Renal pelvis (tissue), 4 donors: ENCODE data around the gene MVK. TPM values are rescaled to one million over a fixed set of nuclear protein-coding genes. Genes with fewer than 3 reads are reported as not detected.

Experiments used
- DNase-seq: peaks from one replicate; pipeline ENCODE4 v3.0.0-alpha.2; 2013
- polyA plus RNA-seq, 3 donors: library from polyadenylated mRNA; unstranded; fragments of 120-200 nt; gene quantifications; one replicate each; pipeline ENCODE4 v1.2.1, GENCODE V29; 2013; ENCODE audit not compliant: insufficient read length in 3 of 3

Gene MVK
- polyA plus RNA-seq, 3 donors = 21.6 to 26.6 (median 23.8) TPM

GRCh38 chr12:109540526-109541412 is 32.8 kb upstream of the MVK start:
- no peak for DNase-seq

GRCh38 chr12:109541413-109541726 is 32.2 kb upstream of the MVK start:
- no peak for DNase-seq

DNA sequence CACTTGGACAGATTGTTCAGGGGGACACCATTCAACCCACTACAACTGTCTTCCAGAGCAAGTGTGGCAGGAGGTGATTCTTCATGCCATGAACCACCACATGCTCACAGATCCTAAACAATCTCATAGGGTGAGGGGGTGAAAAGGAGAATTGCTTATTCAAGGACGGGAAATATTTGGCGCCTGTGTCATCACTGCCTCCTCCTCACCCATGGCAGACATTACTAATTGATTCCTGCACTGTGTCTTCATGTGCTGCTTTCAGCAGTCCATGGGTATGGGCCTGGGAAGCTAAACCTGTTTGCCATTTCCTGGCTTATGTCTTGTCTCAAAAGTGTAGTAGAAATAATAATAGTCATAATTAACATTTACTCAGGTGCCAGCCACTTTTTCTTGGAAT is 31.6 kb upstream of the MVK start:
- no peak for DNase-seq

GRCh38 chr12:109542876-109543275 is 30.7 kb upstream of the MVK start:
- DNase-seq = no peak

- DNase-seq = no peak
Measured at GRCh38 chr12:109544955-109545531, 28.6 kb upstream of the MVK start.

DNA sequence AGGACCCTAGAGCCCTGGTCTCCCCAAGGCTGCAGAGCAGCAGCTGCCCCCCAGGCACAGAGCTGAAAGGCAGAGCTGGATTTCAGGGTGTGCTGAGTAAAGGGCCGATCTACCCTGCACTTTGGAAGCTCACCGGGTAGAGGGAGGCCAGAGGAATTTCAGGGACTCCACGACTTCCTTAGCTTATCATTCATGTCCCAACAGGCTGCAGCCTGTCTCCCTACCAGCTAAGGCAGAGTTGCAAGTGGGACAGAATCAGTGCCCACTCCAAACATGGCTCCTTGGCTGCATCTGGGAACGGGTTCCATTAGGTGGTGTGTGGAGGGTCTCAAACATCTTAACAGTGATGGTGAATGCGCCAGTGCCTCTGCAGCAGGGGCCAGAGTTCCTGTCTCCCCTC is 27.8 kb upstream of the MVK start:
- DNase-seq = no peak

DNA sequence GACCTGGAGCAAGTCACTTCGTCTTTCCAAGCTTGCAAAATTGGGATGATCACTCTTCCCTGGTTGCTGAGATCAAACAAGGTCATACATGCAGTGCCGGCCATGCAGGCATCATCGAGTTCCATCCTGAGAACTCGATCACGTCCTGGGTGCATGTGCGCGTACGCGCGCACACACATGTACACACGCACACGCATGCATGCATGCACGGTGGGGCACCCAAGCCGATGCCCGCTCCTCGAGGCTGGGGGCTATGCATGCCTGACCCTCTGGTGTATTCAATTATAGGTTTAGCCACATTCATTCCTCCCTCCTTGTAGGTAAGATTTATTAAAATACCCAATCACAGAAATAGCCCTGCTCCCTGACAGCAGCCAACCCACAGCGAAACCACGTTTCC is 26.3 kb upstream of the MVK start:
- no peak for DNase-seq

DNA sequence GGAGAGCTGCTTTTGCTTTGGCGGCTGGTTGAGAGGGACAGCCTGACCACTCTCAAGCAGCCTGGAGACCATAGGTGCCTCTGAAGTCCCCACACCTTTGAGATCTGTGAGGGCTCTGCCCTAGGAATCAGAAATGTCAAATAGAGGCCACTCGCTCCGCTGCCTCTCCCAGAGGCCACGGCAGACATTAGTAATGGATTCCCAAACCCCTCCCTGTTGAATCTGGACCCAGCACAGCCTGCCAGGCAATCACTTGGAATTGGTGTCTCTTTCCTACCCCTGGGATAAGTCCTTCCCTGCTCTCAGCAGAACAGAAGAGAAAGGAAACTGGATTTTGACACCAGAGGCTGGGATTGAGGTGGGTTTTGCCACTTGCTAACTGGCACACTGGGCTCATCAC is 25.3 kb upstream of the MVK start:
- DNase-seq = no peak

- DNase-seq = peak; percentile 50
Measured at GRCh38 chr12:109549613-109550270, 23.9 kb upstream of the MVK start.

DNA sequence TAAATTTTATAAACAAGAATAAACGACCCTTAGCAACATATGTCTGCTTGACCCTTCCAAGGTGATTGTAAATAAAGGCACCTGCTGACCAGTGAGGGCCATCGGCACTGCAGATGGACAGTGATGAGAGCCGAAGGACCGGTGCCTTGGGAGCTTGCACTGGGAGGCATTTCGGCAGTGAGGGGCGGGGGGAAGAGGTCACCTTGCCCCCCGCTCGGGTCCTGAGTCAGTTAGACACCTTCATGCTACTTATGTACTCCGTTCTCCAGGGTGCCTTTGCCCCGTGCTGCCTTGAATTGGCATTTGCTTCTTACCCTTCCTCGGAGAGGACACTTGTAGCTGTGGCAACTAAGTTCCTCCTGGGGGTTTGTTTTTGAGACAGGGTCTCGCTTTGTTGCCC is 23.3 kb upstream of the MVK start:
- no peak for DNase-seq

- DNase-seq = no peak
Measured at GRCh38 chr12:109551108-109551507, 22.5 kb upstream of the MVK start.

DNA sequence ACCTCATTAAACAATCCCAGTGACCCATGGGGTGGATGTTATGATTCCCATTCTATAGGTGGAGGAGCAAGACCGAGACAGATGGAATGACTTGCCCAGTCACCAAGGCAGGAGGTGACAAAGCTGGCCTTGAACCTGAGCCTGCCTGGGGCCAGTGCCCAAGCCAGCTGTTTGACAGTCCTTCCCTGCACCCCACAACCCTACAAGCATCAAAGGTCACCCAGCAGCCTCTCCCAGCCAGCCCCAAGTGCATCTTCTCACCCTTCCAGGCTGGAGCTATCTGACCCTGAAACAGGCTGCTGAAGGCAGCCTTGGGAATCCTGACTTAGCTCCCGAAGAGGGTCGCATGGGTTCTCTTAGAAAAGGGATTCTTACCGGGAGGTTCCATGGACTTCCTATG is 20.6 kb upstream of the MVK start:
- no peak for DNase-seq

- no peak for DNase-seq
Measured at GRCh38 chr12:109553483-109553882, 20.1 kb upstream of the MVK start.

GRCh38 chr12:109553906-109554500 is 19.6 kb upstream of the MVK start:
- DNase-seq = no peak

- DNase-seq = no peak
Measured at GRCh38 chr12:109554761-109555160, 18.8 kb upstream of the MVK start.

DNA sequence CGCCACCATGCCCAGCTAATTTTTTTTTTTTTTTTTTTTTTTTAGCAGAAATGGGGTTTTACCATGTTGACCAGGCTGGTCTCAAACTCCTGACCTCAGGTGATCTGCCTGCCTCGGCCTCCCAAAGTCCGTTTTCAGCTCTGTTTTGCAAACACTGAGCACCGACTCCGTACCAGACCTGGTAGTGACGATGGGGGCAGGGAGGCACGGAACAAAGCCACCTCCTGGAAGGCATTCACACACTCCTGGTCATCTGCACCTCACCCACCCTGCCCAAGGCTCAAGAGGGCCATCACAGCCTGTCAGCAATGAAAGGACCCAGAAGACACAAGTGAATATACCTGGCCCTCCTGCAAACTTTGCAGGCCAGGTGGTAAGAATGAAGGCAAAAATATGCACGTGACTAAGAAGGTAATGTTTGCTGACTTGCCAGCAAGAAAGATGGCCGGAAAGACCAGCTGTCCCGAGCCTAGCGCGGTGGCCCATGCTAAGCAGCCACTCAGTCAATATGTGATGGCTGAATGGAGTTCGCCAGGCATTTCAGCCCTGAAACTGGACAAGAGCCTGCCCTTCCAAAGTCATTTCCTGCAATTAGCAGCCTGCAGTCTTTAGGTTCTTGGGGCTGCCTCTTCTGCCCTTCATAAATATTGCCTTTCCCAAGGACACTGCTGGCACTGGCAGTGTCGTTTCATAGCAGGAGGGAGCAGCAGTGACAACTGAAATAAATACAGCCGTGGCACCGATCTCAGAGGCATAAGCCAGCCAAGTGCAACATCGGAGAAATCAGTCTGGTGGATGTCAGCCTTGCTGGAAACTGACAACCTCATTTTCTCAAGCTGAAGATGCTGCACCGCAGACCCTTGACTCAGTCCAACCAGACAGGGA is 17.9 kb upstream of the MVK start:
- DNase-seq = no peak

DNA sequence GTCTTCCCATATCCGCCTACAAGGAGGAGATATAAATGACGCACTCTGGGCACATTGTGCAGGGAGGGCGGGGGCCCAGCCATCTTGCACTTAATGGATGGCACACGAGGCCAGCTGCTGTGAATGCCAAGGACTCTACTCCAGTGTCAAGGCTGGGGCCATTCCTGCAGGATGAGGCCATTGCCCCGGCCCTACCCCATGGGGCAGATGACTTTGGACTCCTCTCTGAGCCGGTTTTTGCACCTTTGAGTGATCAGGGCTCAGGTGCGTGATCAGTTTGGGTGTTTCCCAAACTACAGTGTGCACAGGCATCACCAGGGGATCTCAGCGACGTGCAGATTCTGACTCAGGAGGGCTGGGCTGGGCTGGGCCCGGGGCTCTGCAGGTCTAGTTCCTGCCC is 16.4 kb upstream of the MVK start:
- DNase-seq = no peak

- no peak for DNase-seq
Measured at GRCh38 chr12:109557805-109558204, 15.8 kb upstream of the MVK start.

GRCh38 chr12:109558374-109559199 is 15.0 kb upstream of the MVK start:
- no peak for DNase-seq

DNA sequence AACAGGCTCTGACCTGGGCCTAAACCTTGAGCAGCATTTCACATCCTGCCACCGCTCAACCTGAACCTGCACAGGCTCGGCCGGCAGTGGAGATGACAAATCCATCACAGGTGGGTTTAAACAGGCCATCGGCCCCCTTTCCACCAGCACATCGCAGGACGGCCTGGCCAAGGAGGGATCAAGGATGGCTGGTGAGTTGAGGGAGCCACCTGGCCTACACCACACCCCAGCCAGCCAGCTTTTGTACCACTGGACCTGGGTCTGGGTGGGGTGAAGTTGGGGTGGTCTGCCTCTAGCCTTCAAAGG is 14.4 kb upstream of the MVK start:
- DNase-seq = no peak

GRCh38 chr12:109559601-109560000 is 14.0 kb upstream of the MVK start:
- DNase-seq = no peak
